Measurements from ENCODE around the gene EIF3K. TPM values are rescaled to one million over a fixed set of nuclear protein-coding genes. Genes with fewer than 3 reads are reported as not detected.

The EIF3K gene
- total RNA-seq, 1 experiment from 2014 or later = 1,233 TPM

DNA sequence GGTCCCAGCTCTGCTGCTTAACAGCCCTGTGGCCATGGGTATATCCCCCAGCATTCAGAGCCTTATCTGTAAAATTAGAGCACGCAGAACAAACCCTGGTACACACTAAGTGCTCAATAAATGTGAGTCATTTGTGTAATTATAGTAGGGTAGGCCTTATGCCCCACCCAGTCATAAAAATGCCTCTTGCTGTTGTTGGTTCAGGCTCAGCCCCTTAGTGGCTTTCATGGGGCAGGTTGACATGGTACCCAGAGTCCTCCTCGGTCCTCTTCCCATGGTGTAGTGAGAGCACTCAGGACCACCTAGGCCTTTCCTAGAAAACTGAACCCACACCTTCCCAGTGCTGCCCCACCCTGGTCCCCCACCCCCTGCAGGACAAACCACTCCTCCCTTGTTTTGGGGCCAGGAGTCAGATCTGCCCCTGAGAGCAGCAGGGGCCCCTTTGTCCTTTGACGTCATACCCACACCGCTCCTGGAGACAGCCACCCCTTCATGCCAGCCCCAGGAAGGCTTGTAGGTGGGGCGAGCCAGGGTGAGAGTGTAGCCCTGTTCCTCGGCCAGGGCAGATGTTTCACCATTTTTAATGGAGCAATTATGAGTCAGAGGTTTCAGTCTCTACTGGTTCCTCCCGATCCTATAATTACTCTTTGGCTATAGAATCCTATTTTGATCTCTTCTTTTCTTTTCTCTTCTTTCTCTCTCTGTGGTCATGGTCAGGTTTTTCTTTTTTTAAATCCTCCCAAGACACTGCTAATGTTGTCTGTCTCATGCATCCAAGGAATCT lies 65.3 kb downstream of the EIF3K start:
- DNase-seq (ENCODE audit: low spot score) = peak; percentile 100

DNA sequence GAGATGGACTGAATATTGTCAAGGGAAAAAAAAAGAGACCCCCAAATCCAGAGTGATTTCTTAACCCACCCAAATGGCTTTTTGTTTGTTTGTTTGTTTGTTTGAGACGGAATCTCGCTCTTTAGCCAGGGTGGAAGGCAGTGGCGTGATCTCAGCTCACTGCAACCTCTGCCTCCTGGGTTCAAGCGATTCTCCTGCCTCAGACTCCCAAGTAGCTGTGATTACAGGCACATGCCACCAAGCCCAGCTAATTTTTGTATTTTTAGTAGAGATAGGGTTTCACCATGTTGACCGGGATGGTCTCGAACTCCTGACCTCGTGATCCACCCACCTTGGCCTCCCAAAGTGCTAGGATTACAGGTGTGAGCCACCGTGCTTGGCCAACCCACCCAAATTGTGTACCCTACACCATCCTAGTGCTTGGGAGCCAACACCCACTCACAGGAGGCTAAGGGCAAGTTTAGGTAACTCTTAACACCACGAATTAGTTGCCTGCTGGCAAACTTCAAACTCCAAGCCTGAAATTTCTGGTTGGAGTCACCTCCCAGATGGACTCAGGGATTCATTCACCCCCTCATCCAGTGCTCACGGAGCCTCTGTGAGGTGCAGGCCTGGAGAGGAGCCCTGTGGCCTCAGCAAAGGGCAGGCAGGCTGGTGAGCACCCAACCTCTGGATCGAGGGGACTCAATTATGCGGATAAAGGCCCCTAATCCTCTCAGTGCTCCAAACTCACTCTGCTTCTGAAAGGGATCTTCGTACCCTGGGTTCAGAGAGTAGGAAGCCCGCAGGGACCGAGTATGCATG lies 66.1 kb downstream of the EIF3K start:
- DNase-seq (ENCODE audit: low spot score) = no peak

DNA sequence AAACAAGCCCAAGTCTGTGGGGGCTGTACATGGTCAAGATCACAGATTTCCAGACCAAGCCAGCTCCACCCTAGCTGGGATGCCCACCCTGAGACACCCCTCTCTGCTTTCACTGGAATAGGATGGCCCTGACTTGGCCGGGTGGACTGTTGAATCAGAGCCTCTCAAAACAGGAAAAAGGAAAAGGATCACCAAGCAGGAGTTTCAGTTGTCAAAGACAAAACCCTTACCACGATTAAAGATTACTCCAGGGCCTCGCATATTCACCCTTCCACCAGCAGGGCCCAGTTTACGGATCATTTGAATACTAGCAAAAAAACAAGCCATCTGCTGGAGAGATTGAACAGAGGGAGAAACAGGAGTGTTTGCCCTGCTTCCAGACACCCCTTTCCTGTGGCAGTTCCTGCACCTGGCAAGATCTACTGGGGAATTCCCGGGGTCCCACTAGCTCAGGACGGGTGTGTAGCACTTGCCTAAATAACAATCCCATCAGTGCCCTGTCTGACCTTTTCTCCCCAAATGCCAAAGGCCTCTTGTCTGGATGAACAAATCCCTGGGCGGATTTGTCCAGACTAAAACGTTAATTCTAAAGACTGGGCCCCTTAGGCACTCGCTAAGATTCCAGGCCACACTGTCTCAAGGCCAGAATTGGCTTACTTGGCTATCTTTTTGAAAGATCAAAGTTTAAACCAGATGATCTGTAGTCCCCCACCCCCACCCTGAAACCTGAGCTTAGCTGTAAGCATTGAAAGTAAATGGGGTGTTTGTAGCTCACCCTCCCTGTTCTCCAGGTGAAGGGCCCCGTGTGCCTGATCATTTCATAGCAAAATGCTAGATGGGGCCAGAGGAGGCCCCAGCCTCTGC lies 66.9 kb downstream of the EIF3K start:
- DNase-seq (ENCODE audit: low spot score) = peak; percentile 89

- no peak for DNase-seq (ENCODE audit: low spot score)
Measured at GRCh38 chr19:38686530-38686888, 67.5 kb downstream of the EIF3K start.

Other genes with a start within 250 kb of the EIF3K start
- 743 and 838 TPM in 2 replicates for gene PSMD8, start 244.6 kb upstream of the EIF3K start, total RNA-seq (2014; rRNA removed; shearing (Covaris generic))
- 0.08 and 0.14 TPM in 2 replicates for gene GGN, start 231.2 kb upstream of the EIF3K start, total RNA-seq (2014; rRNA removed; shearing (Covaris generic))
- gene SPRED3, start 230.5 kb upstream of the EIF3K start, total RNA-seq (2014; rRNA removed; shearing (Covaris generic)) = 0.10 and 1.4 TPM in 2 replicates
- 15.6 and 19.7 TPM in 2 replicates for gene FAM98C, start 216.1 kb upstream of the EIF3K start, total RNA-seq (2014; rRNA removed; shearing (Covaris generic))
- 0.62 TPM in 1 of 2 replicates, not detected in the other for gene RASGRP4, start 193.0 kb upstream of the EIF3K start, total RNA-seq (2014; rRNA removed; shearing (Covaris generic))
- not detected in 2 replicates for gene RYR1, start 185.5 kb upstream of the EIF3K start, total RNA-seq (2014; rRNA removed; shearing (Covaris generic))
- gene MAP4K1, start 1.2 kb upstream of the EIF3K start, total RNA-seq (2014; rRNA removed; shearing (Covaris generic)) = 0.29 and 3.0 TPM in 2 replicates
- gene ACTN4, start 28.5 kb downstream of the EIF3K start, total RNA-seq (2014; rRNA removed; shearing (Covaris generic)) = 157 and 262 TPM in 2 replicates
- gene CAPN12, start 125.3 kb downstream of the EIF3K start, total RNA-seq (2014; rRNA removed; shearing (Covaris generic)) = not detected in 2 replicates
- gene LGALS7, start 154.3 kb downstream of the EIF3K start, total RNA-seq (2014; rRNA removed; shearing (Covaris generic)) = not detected in 2 replicates
- not detected in 2 replicates for gene LGALS7B, start 170.0 kb downstream of the EIF3K start, total RNA-seq (2014; rRNA removed; shearing (Covaris generic))
- 0.54 and 1.3 TPM in 2 replicates for gene LGALS4, start 193.8 kb downstream of the EIF3K start, total RNA-seq (2014; rRNA removed; shearing (Covaris generic))
- 73.8 and 108 TPM in 2 replicates for gene ECH1, start 212.6 kb downstream of the EIF3K start, total RNA-seq (2014; rRNA removed; shearing (Covaris generic))
- 249 and 281 TPM in 2 replicates for gene HNRNPL, start 230.8 kb downstream of the EIF3K start, total RNA-seq (2014; rRNA removed; shearing (Covaris generic))

All from H4 (cell line).